HG03521 (cell line): Measurements from ENCODE around the gene GUCY1A2.

Experiments
- ATAC-seq: cut with Tn5 transposase; IDR thresholded peaks from one replicate; pipeline ENCODE4 v1.9.1; 2021; ENCODE audit warnings: mild to moderate bottlenecking, moderate library complexity; ENCODE audit not compliant: unreplicated experiment

The GUCY1A2 gene

DNA sequence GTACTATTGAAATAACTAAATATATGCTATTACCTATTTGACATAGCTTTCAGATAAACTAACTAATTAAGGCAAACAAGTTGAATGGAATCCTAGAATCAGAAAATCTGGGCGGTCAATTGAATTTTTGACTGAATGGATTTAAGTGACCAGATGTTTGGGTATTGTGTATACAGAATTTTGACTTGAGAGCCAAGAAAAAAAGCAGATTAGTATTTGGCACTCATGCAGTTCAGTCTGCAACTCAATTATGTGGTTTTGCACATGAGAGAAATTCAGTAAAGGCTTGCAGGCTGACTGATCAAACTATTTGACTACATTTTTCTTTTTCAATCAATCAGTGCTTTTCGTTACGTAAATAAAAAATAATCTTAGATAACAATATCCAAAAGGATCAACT is 254.8 kb downstream of the GUCY1A2 start:
- no peak for ATAC-seq

GRCh38 chr11:106761745-106762144 is 256.5 kb downstream of the GUCY1A2 start:
- ATAC-seq, result no peak

DNA sequence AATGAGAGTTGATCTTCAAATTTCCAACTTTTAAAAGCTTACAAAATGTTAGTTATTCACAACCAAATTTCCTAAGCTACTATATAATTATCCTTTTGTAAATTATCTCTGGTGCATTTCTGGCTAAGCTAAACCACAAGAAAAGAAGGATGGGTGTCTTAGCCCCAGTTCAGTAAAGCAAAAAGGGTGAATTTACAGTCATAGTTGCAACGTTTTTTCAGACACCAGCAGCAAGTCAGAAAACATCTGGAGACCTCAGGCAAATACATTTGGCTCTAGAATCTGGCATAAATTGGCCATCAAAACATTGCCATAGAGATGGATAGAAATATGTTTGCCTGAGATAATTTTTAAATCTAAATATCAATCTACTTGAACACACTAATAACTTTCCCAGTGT is 257.0 kb downstream of the GUCY1A2 start:
- no peak for ATAC-seq

GRCh38 chr11:106748059-106748458 is 270.2 kb downstream of the GUCY1A2 start:
- no peak for ATAC-seq

- no peak for ATAC-seq
Observed at GRCh38 chr11:106745941-106746340, 272.3 kb downstream of the GUCY1A2 start.

GRCh38 chr11:106733635-106734034 is 284.6 kb downstream of the GUCY1A2 start:
- ATAC-seq, result no peak

DNA sequence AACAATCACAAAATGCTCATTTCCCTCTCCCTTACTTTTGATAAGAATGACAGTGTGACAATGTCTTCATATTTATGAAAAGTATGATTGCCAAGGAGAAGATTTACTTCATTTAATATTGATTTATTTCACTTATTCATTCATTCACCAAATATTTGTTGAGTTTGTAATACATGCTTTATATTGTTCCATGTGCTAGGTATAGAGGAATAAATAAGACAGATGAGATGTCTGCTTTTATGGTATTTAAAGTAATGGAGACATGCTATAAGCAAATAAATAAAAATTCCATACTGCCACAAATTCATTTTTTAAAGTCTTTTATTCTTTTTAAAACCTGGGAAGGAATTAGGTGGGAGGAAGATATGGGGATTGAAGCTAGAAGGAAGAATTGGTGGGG is 289.4 kb downstream of the GUCY1A2 start:
- no peak for ATAC-seq

DNA sequence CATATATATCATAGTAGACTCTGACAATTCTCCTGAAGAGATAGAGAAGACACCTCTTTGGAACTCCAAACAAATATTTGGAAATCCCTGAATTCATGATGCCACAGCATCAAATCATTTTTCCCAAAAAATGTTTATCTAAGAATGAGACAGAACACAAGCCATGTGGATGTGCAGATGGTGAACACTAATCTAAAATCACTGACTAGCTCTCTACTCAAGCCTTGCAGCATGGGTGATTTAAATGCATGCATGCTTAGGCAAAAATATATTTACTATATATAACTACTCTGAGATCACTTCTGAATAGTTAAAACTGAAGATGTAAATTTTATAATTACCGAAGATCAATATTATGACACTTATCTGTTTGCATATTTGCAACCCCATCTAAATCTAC is 289.9 kb downstream of the GUCY1A2 start:
- ATAC-seq, result no peak

DNA sequence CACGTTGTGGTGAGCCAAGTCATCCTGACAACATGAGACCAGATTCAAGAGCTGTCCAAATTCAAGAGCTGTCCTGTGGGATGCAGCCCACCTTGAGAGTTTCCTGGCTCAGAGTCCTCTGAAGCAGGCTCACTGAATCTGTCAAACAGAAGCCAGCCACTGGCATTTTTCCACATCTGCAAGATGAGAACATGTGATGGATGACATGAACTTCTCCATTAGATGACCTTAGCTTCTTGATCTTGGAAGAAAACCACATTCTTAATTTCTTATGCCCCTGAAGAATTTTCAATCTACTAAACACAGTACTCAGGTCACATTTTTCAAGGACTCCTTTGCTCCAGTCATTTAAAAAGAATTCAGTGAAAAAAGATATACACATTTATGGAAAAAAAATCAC is 291.0 kb downstream of the GUCY1A2 start:
- no peak for ATAC-seq

GRCh38 chr11:106724293-106724892 is 293.9 kb downstream of the GUCY1A2 start:
- ATAC-seq, result no peak

DNA sequence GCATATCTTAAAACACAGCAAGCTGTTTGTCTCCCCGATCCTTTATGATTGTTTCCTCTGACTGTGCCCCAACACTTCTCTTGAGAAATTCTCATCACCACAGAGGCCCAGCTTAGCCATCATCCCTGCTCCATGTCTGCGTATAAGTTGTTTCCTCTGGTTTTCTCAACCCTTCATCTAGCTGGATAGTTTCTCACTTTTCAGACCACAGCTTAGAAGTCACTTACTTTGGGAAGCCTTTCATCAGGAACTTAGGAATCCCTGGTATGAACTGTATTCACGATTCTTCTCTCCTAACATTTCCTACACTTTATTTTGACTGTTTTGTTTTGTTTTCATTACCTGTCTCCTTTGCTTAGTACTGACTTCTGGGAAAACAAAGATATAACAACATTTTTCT is 295.2 kb downstream of the GUCY1A2 start:
- ATAC-seq, result no peak

DNA sequence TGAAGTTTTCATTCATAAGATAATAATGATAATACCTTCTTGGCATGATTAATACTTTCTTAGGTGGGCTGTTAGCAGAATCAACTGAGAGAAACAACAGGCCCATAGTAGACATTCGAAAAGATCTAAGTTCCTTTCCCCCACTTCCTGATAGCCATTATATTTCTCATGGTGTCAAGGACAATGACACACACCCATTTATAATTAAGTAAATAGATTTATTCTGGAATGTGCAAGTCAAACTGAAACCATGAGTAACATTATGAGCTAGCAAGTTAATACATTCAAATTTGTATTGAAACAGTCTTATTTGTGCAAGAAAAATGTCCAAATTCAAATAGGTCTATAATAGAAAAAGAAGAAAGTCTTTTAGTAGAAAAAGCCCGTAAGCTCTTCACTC is 301.1 kb downstream of the GUCY1A2 start:
- ATAC-seq, result no peak

DNA sequence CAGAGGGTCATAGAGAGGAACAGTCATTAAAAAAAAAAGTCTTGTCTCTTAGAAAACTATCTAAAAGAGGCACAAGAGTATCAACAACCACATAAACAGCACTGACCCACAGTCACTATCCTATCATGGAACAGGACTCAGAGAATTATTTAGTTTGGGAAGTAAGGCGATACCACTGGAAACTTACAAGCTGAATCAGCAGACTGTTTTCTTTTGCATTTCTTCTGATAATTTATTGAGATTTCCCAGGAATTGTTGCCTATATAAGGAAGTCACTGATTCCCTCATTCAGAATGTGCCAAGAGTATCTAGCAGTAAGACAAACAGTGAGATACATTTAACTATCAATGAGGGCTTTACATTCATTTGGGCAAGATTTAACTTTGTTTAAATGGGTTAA is 304.1 kb downstream of the GUCY1A2 start:
- ATAC-seq, result no peak

DNA sequence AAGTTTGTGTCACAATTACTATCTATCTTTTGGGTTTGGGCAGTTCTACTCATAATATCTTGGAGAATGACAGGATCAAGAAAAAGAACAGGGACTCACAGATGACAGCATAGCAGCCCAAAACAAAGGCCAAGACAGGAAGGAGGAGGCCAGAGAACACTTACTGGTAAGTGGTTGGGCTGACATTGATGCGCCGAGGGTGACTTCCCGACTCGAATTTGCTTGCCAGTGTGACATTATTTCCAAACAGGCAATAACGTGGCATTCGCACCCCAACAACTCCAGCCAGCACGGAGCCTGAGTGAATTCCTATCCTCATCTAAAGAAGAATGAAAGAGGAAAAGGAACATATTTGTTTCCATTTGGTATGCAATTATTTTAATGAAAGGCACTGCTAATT is 309.9 kb downstream of the GUCY1A2 start:
- ATAC-seq, result no peak

DNA sequence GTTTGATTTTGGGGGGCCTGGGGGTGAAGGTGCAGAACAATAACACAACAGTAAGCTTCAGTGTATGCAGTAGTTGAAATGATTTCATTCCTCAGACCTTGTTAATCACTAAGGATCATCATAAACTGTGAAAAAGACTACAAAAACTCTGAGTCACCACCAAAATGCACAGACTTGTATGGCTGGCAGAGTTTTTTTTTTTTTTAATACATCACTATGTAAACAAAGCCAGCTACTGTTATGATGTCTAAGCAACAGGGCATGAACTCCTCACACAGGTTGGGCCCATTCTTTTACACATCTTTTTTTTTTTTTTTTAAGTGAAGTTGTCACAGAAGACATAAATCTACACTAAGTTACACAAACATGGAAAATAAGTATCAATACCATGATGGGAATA is 311.9 kb downstream of the GUCY1A2 start:
- no peak for ATAC-seq

GRCh38 chr11:106702805-106703204 is 315.5 kb downstream of the GUCY1A2 start:
- no peak for ATAC-seq

DNA sequence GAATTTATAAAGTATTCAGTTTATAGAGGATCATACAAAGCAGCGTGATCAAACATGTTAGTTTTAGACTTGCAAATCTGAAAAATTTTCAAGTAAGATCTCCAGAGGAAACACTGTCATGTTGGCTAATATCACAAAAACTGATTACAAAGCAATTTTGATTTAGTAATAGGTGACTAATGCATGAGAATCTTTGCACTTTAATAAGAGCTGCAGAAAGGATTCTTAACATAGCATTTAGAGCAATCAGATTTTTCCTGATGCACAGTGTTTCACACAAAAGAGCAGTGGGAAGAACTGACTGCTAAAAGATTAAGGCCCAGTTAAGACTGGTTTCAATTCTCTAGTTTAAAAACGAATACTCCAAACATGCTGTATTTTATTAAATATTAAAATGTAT is 321.2 kb downstream of the GUCY1A2 start:
- no peak for ATAC-seq

GRCh38 chr11:106695506-106695905 is 322.8 kb downstream of the GUCY1A2 start:
- ATAC-seq, result no peak

DNA sequence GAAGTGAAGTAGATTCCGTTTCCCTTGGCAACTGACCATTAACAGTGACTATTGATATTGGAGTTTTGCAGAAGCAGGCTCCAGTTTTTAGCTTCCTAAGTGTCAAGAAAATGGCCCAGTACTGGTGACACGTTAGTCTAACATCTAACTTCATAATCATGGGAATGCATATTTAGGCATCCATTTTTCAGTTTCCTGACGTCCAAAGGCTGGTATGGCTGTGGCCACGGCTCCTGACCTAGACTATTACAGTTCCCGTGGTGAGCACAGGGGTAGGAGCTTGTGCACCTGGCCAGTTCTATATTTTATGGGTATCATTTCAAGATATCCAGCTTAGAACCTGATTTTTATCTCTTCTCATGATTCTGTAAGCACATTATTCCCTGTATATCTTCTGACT is 323.8 kb downstream of the GUCY1A2 start:
- ATAC-seq, result no peak

GRCh38 chr11:106691807-106692365 is 326.4 kb downstream of the GUCY1A2 start:
- ATAC-seq, result no peak

- ATAC-seq, result no peak
Observed at GRCh38 chr11:106690923-106691322, 327.4 kb downstream of the GUCY1A2 start.

- no peak for ATAC-seq
Observed at GRCh38 chr11:106684944-106685343, 333.3 kb downstream of the GUCY1A2 start.

GRCh38 chr11:106683435-106683834 is 334.8 kb downstream of the GUCY1A2 start:
- ATAC-seq, result peak; percentile 46
